OCI-LY1 (cell line): ENCODE data around the gene PTPRA.
"Not testable (repeated sequence)": the region's sequence is repeated elsewhere in the genome, so short reads cannot be mapped to it uniquely, and the experiment has no call there.

Experiments
- H2AFZ ChIP-seq: fragments of 200-600 bp; sonication (generic), shearing (Covaris generic); 2 replicates; pipeline ENCODE4 v1.6.0; 2014; ENCODE audit warnings: antibody characterized with exemption, mild to moderate bottlenecking, low read length
- H3F3A ChIP-seq: fragments of 200-600 bp; sonication (generic), shearing (Covaris generic); 2 replicates; pipeline ENCODE4 v1.6.0; 2014; ENCODE audit warnings: mild to moderate bottlenecking, antibody characterized with exemption, low read length, moderate library complexity; ENCODE audit not compliant: insufficient read depth
- H3K27ac ChIP-seq: fragments of 200-600 bp; sonication (generic); 2 replicates; pipeline ENCODE4 v1.5.1; 2014; ENCODE audit warnings: low read length, mixed run types, mild to moderate bottlenecking, low read depth; ENCODE audit not compliant: poor library complexity, severe bottlenecking
- H3K27me3 ChIP-seq: fragments of 200-600 bp; sonication (generic); 2 replicates; pipeline ENCODE4 v1.6.0; 2014; ENCODE audit warnings: antibody characterized with exemption, mild to moderate bottlenecking, low read length, moderate library complexity; ENCODE audit not compliant: insufficient read depth
- H3K36me3 ChIP-seq: fragments of 200-600 bp; sonication (generic); 2 replicates; pipeline ENCODE4 v1.6.1; 2014; ENCODE audit warnings: mild to moderate bottlenecking, antibody characterized with exemption, low read length, moderate library complexity, mixed read lengths; ENCODE audit not compliant: insufficient read depth
- H3K4me1 ChIP-seq: fragments of 200-600 bp; sonication (generic); 2 replicates; pipeline ENCODE4 v1.5.1; 2014; ENCODE audit warnings: mild to moderate bottlenecking, low read length, moderate library complexity; ENCODE audit not compliant: insufficient read depth, severe bottlenecking
- H3K4me2 ChIP-seq: fragments of 200-600 bp; sonication (generic), shearing (Covaris generic); 2 replicates; pipeline ENCODE4 v1.6.1; 2014; ENCODE audit warnings: low read length
- H3K4me3 ChIP-seq: fragments of 200-600 bp; sonication (generic); 2 replicates; pipeline ENCODE4 v1.5.1; 2014; ENCODE audit warnings: low read length, low read depth, mild to moderate bottlenecking, mixed read lengths; ENCODE audit not compliant: poor library complexity, severe bottlenecking
- H3K79me2 ChIP-seq: fragments of 200-600 bp; shearing (Covaris generic); 2 replicates; pipeline ENCODE4 v1.6.1; 2016; ENCODE audit warnings: mixed run types, low read length, mixed read lengths; ENCODE audit not compliant: insufficient read depth
- H3K9ac ChIP-seq: fragments of 200-600 bp; sonication (generic), shearing (Covaris generic); 2 replicates; pipeline ENCODE4 v1.6.1; 2014; ENCODE audit warnings: mild to moderate bottlenecking, low read length, mixed read lengths
- H3K9me2 ChIP-seq: fragments of 200-600 bp; sonication (generic), shearing (Covaris generic); 2 replicates; pipeline ENCODE4 v1.6.1; 2014; ENCODE audit warnings: low read depth, mild to moderate bottlenecking, low read length, mixed read lengths
- H3K9me3 ChIP-seq: fragments of 200-600 bp; shearing (Covaris generic); 2 replicates; pipeline ENCODE4 v1.6.1; 2014; ENCODE audit warnings: low read length, mixed read lengths
- H4K20me1 ChIP-seq: fragments of 200-600 bp; sonication (generic), shearing (Covaris generic); 2 replicates; pipeline ENCODE4 v1.6.0; 2016; ENCODE audit warnings: mild to moderate bottlenecking, low read length; ENCODE audit not compliant: insufficient read depth
- EZH2 ChIP-seq: fragments of 200-600 bp; sonication (generic), shearing (Covaris generic); IDR thresholded peaks from 2 replicates; pipeline ENCODE4 v1.8.0; 2017; ENCODE audit warnings: borderline replicate concordance, mixed run types, mild to moderate bottlenecking, antibody characterized with exemption, low read length, moderate library complexity, mixed read lengths
- TF ChIP-seq, protein P1 (sequence below): fragments of 200-600 bp; sonication (generic), shearing (Covaris generic); IDR thresholded peaks from 2 replicates; pipeline ENCODE4 v1.5.1; 2017; ENCODE audit warnings: mild to moderate bottlenecking, antibody characterized with exemption, low read length, moderate library complexity, mixed read lengths

The PTPRA gene

DNA sequence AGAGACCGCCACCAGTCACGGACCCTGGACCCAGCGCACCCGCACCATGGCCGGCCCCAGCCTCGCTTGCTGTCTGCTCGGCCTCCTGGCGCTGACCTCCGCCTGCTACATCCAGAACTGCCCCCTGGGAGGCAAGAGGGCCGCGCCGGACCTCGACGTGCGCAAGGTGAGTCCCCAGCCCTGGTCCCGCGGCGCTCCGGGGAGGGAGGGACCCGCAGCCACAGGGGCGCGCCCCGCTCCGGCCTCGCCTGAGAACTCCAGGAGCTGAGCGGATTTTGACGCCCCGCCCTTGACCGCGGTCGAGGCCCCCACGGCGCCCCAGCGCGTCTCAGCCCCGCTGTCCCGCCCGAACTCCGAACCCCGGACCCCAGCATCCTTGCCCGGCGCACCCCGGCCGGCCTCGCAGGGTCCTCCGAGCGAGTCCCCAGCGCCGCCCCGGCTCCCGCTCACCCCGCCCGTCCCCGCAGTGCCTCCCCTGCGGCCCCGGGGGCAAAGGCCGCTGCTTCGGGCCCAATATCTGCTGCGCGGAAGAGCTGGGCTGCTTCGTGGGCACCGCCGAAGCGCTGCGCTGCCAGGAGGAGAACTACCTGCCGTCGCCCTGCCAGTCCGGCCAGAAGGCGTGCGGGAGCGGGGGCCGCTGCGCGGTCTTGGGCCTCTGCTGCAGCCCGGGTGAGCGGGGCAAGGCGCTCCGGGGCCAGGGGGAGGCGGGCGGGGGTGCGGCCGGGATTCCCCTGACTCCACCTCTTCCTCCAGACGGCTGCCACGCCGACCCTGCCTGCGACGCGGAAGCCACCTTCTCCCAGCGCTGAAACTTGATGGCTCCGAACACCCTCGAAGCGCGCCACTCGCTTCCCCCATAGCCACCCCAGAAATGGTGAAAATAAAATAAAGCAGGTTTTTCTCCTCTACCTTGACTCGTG, 198.6 kb downstream of the PTPRA start, which contains the start of gene OXT:
Gene OXT, plus strand, starts transcription at position 11 of the 920 bp plus-strand sequence. Its CDS starts 36 bp downstream, at position 47.
- no peaks in the 10 kb centered on the region for H3K9me2 ChIP-seq
- H3K4me3 ChIP-seq: no peak within 1 kb of the TSS
- no peaks in the 10 kb centered on the region for H3K36me3 ChIP-seq
- no peaks in the 10 kb centered on the region for H4K20me1 ChIP-seq
- no peak within 1 kb of the TSS for H3K4me2 ChIP-seq
- no peak within 1 kb of the TSS for H3K9ac ChIP-seq
- H3K27ac ChIP-seq: no peak within 1 kb of the TSS
- no peaks in the 10 kb centered on the region for H3F3A ChIP-seq
- H2AFZ ChIP-seq: no peak within 1 kb of the TSS
- no peaks in the 10 kb centered on the region for H3K79me2 ChIP-seq
- H3K4me1 ChIP-seq: no peaks in the 10 kb centered on the region
- no peak for TF ChIP-seq EZH2
- TF ChIP-seq, protein P1, sequence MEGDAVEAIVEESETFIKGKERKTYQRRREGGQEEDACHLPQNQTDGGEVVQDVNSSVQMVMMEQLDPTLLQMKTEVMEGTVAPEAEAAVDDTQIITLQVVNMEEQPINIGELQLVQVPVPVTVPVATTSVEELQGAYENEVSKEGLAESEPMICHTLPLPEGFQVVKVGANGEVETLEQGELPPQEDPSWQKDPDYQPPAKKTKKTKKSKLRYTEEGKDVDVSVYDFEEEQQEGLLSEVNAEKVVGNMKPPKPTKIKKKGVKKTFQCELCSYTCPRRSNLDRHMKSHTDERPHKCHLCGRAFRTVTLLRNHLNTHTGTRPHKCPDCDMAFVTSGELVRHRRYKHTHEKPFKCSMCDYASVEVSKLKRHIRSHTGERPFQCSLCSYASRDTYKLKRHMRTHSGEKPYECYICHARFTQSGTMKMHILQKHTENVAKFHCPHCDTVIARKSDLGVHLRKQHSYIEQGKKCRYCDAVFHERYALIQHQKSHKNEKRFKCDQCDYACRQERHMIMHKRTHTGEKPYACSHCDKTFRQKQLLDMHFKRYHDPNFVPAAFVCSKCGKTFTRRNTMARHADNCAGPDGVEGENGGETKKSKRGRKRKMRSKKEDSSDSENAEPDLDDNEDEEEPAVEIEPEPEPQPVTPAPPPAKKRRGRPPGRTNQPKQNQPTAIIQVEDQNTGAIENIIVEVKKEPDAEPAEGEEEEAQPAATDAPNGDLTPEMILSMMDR: no peak
- H3K27me3 ChIP-seq: no peaks in the 10 kb centered on the region; the same call in 1 of the 2 replicates
- H3K9me3 ChIP-seq: no peaks in the 10 kb centered on the region

DNA sequence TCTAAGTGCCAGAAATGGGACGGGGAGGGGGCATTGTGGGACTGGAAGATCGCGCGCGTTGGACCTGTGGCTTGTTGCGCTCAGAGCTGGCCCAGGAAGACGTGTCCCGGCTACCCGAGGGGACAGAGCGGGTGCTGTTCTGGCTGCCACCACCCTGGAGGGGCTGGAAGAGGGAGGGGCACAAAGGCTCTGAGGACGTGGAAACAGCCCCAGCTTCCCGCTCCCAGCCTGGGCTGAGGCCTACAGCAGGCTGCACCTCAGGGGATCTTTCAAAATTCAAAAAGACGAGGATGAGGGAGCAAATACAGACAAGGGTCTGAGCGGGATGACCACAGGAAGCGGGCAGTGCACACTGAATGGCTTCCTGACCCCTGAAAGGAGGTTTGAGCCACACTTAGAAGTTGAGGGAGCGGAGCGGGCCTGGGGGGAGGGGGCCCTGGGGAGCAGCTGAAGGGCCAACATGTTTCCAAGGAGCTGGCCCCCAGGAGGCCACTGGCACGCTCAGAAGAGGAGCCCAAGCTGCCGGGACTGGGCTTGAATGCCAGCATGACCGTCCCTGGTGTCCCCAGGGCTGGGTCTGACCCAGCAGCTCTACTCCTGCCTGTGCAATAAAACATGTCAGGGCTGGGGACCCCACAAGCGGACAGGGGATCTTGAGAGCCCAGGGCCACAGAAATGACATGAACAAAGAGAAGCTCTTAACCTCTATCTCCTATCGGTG, 199.4 kb downstream of the PTPRA start:
- H2AFZ ChIP-seq: no peak overlapping the region
- TF ChIP-seq, protein P1: no peak
- H3K9ac ChIP-seq: no peak overlapping the region
- H3K9me2 ChIP-seq: no peaks in the 10 kb centered on the region
- no peaks in the 10 kb centered on the region for H3F3A ChIP-seq
- no peaks in the 10 kb centered on the region for H3K36me3 ChIP-seq
- H4K20me1 ChIP-seq: no peaks in the 10 kb centered on the region
- H3K27ac ChIP-seq: no peak overlapping the region
- H3K4me2 ChIP-seq: no peak overlapping the region
- no peaks in the 10 kb centered on the region for H3K4me1 ChIP-seq
- no peaks in the 10 kb centered on the region; the same call in 1 of the 2 replicates for H3K27me3 ChIP-seq
- no peak overlapping the region for H3K4me3 ChIP-seq
- H3K9me3 ChIP-seq: no peaks in the 10 kb centered on the region
- no peaks in the 10 kb centered on the region for H3K79me2 ChIP-seq

DNA sequence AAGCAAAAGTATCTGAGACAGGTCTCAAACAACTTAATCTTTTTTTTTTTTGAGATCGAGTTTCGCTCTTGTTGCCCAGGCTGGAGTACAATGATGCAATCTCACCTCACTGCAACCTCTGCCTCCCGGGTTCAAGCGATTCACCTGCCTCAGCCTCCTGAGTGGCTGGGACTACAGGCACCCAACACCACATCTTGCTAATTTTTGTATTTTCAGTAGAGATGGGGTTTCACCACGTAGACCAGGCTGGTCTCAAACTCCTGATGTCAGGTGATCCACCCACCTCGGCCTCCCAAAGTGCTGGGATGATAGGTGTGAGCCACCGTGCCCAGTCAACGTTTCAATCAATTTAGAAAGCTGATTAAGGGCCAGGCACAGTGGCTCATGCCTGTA, 200.0 kb downstream of the PTPRA start:
- not testable (repeated sequence) for H3K4me1 ChIP-seq

More for the DNA sequence above, 200.0 kb downstream of the PTPRA start:
- not testable (repeated sequence) for H3K4me3 ChIP-seq, H3K9me3 ChIP-seq, H4K20me1 ChIP-seq, H2AFZ ChIP-seq, H3K9ac ChIP-seq, H3K79me2 ChIP-seq, H3K4me2 ChIP-seq, H3K36me3 ChIP-seq, H3K9me2 ChIP-seq, H3K27me3 ChIP-seq, H3F3A ChIP-seq, H3K27ac ChIP-seq
